SK-N-SH treated with all-trans-retinoic acid at 6 μM for 48 hours (cell line): ENCODE data around the gene ELMO1.

Experiments
- ARNTL ChIP-seq: fragments of 450-650 bp; formaldehyde crosslinking; IDR thresholded peaks from 2 replicates; pipeline ENCODE4 v1.5.0; 2020; ENCODE audit warnings: low read depth, mild to moderate bottlenecking, moderate library complexity, borderline replicate concordance
- BACH2 ChIP-seq: fragments of 250-450 bp; sonication (Bioruptor Pico); IDR thresholded peaks from 2 replicates; pipeline ENCODE4 v1.9.0; 2021; ENCODE audit warnings: mild to moderate bottlenecking, borderline replicate concordance
- CREB5 ChIP-seq: fragments of 250-450 bp; sonication (Bioruptor Pico); IDR thresholded peaks from 2 replicates; pipeline ENCODE4 v1.5.1; 2020; ENCODE audit warnings: low read depth, mild to moderate bottlenecking, moderate library complexity
- CSDC2 ChIP-seq: fragments of 250-450 bp; sonication (Bioruptor Pico); IDR thresholded peaks from 2 replicates; pipeline ENCODE4 v1.5.0; 2020; ENCODE audit warnings: mild to moderate bottlenecking, moderate library complexity
- GLIS3 ChIP-seq: fragments of 250-450 bp; sonication (Bioruptor Pico); IDR thresholded peaks from 2 replicates; pipeline ENCODE4 v1.5.0; 2020; ENCODE audit warnings: mild to moderate bottlenecking, moderate library complexity
- ISL1 ChIP-seq: fragments of 250-450 bp; sonication (Bioruptor Pico); IDR thresholded peaks from 2 replicates; pipeline ENCODE4 v2.1.2; 2022; ENCODE audit warnings: mild to moderate bottlenecking, moderate library complexity
- OSR1 ChIP-seq: fragments of 250-450 bp; sonication (Bioruptor Pico); IDR thresholded peaks from 2 replicates; pipeline ENCODE4 v1.8.0; 2022; ENCODE audit warnings: moderate library complexity, mild to moderate bottlenecking, inconsistent platforms
- PATZ1 ChIP-seq: fragments of 250-450 bp; sonication (Bioruptor Pico); IDR thresholded peaks from 2 replicates; pipeline ENCODE4 v1.8.0; 2020; ENCODE audit warnings: mild to moderate bottlenecking, moderate library complexity, borderline replicate concordance
- POU6F1 ChIP-seq: fragments of 250-450 bp; sonication (Bioruptor Pico); IDR thresholded peaks from 2 replicates; pipeline ENCODE4 v1.8.0; 2021; ENCODE audit warnings: low read depth, mild to moderate bottlenecking, moderate library complexity, borderline replicate concordance
- RARB ChIP-seq: fragments of 250-450 bp; sonication (Bioruptor Pico); IDR thresholded peaks from 2 replicates; pipeline ENCODE4 v1.8.0; 2021; ENCODE audit warnings: mild to moderate bottlenecking, moderate library complexity
- SNAI2 ChIP-seq: fragments of 250-450 bp; sonication (Bioruptor Pico); IDR thresholded peaks from 2 replicates; pipeline ENCODE4 v1.5.0; 2020; ENCODE audit warnings: mild to moderate bottlenecking, moderate library complexity
- TCF4 ChIP-seq: fragments of 250-450 bp; sonication (Bioruptor Pico); IDR thresholded peaks from 2 replicates; pipeline ENCODE4 v1.8.0; 2021; ENCODE audit warnings: mild to moderate bottlenecking, moderate library complexity, borderline replicate concordance
- ZFP3 ChIP-seq: fragments of 250-450 bp; sonication (Bioruptor Pico); IDR thresholded peaks from 2 replicates; pipeline ENCODE4 v1.5.0; 2020; ENCODE audit warnings: mild to moderate bottlenecking, moderate library complexity
- ZFP30 ChIP-seq: fragments of 450-650 bp; formaldehyde crosslinking; IDR thresholded peaks from 2 replicates; pipeline ENCODE4 v1.5.0; 2022; ENCODE audit warnings: mild to moderate bottlenecking, moderate library complexity

GRCh38 chr7:37150180-37150579 is 298.5 kb downstream of the ELMO1 start:
- TF ChIP-seq CREB5 (CRISPR knock-in tag) (no peak), ZFP3 (CRISPR knock-in tag) (no peak), POU6F1 (no peak), TCF4 (no peak), CSDC2 (CRISPR knock-in tag) (no peak), RARB (no peak), ISL1 (no peak), ZFP30 (no peak), SNAI2 (CRISPR knock-in tag) (no peak), BACH2 (CRISPR knock-in tag) (no peak), GLIS3 (CRISPR knock-in tag) (no peak), OSR1 (CRISPR knock-in tag) (no peak), PATZ1 (CRISPR knock-in tag) (no peak), ARNTL (no peak)
